COR-L47 (cell line): ENCODE results near the gene DPYSL3.
"Not testable (repeated sequence)": the region's sequence is repeated elsewhere in the genome, so short reads cannot be mapped to it uniquely, and the experiment has no call there.

Experiments
- DNase-seq: peaks from one replicate; lab custom pipeline; 2025; lab: John Stamatoyannopoulos, UW

The DPYSL3 gene

DNA sequence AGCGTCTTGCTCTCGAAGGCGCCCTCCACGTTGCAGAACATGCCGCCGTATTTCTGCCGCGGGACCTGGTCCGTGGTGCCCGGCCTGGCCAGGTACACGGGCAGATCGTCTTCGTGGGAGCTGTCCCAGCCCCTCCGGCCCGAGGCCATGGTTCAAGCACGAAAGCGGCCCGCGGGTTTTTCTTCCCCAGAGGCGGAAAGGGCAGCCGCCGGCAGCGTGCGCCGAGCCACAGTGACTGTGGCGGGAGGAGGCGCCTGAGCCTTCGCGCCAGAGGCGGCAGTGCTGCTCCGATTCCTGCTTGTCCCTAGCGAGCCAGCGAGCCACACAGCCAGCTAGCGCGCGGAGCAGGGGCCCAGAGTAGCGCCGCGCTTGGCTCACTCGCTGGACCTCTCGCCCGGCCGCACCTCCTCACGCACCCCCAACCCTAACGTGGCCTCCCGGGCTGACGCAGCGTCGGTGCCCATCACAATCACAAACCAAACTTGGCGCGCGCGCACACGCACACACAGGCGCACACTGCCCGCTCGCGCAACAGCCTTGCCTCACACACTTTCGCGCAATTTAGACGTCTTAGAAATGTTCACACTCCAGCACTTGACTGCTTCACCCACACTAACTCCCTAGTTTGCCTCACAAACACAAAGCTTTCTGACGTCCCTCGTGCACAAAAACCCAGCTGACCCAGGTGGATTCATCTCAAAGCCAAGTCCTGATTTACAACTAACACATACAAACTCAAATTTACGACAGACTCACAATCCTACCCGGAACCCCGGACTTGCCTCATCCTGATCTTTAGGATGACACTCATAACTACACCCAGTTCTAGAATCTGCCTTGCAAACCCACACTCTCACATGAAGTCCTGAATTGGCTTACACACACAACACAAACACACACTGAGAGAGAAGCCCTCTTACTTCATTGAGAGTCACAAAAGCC is at the start of gene DPYSL3:
TSS of gene DPYSL3 (minus strand) at position 359 of the 942 bp plus-strand sequence. CDS start at position 149, 210 bp downstream.
- DNase-seq, result peak; percentile 76

DNA sequence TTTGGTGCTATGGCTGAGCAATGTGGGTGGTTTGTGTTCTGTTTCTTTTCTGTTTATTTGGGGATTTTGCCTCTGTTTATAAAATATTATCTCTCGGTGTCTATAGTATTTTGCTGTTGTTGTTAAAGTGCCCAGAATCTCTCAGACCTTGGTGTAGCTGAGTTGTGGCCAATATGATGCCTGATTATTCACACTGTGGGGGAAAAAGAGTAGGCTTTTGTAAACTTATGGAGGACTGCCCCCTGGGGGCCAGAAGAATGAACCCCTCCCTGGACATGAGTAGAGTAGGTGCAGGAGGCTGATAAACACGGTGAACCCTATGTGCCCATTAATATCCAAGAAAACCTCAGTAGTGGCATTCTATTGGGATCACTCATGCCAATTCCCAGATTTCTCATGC is 49.0 kb upstream of the DPYSL3 start:
- peak; percentile 78 for DNase-seq

- DNase-seq, result no peak
These were observed 48.2 kb upstream of the DPYSL3 start for GRCh38 chr5:147557876-147558745.

- no peak for DNase-seq
These were observed 45.3 kb upstream of the DPYSL3 start for GRCh38 chr5:147555176-147555575.

DNA sequence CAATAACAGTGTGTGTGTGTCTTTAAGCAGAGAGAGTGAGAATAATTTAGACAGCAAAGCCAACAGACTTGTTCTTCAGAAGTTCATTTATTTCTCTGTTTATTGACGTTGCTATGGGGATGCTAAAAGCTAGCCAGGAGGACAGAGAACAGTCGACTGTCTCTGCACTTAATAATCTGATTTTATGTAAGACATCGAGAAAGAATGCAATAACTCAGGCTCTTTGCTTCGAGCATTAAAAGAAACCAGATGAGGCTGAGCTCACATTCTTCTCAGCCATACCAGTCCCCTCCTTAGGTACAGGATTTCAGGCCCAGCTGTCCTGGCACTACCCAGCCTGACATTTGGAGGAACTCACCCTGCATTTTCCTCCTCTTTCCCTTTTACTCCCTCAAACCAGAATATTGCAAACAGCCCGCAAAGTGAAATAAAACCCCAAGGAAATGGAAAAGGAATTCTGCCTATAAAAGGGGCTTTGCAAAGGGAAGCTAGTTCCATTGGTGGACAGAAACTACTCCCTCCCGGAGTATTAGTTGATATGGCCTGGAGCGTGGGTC is 44.5 kb upstream of the DPYSL3 start:
- no peak for DNase-seq

- not testable (repeated sequence) for DNase-seq
These were observed 43.9 kb upstream of the DPYSL3 start for GRCh38 chr5:147553817-147554216.

DNA sequence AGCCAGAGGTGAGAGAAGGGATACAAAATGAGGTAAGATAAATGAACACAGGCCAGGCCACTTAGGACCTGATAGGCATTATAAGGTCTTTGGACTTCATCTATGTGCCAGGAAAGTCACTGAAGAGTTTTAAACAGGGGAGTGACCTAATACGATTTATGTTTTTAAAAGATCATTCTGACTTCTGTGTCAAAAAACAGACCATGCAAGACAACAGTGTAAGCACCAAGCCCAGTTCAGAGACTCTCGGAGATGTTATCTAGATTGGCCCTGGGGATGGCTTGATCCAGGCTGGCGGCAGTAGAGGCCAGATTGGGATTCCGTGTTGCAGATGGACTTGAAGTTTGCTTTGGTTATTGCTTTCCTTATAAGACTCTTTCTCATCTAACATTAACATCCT is 43.0 kb upstream of the DPYSL3 start:
- DNase-seq, result no peak

DNA sequence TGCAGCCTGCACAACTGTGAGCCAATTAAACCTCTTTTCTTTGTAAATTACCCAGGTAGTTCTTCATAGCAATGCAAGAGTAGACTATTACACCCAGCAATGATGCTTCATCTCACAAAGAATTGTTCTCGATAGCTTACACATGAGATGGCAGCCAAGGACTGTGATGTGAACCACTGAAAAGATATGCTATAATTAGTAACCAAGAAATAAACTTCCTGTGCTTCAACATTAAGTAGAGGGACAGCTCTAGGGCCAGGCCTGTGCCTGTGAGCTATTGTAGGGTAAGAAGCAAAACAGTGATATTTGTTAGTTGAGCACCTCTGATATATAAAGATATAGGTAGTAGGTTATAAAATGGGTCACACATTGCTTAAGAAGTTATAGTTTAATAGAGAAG is 41.8 kb upstream of the DPYSL3 start:
- DNase-seq, result no peak

DNA sequence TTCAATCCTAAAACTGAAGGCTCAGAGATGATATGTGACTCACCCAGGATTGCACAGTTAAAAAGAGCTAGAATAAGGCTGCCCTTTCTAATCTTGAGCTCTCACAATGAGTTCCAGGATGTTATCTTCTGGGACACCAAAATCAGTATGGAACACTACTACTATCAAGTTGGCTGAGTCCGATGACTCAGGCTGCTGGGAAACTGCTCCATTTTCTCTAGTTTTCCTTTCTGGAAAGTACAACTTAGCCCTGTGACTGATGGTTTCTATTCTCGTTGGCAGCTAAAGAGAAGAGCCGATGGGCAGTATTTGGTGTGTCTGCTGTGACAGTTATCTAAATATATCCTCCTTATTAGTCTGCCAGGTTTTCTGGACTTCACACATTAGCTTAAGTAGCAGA is 37.9 kb upstream of the DPYSL3 start:
- no peak for DNase-seq

DNA sequence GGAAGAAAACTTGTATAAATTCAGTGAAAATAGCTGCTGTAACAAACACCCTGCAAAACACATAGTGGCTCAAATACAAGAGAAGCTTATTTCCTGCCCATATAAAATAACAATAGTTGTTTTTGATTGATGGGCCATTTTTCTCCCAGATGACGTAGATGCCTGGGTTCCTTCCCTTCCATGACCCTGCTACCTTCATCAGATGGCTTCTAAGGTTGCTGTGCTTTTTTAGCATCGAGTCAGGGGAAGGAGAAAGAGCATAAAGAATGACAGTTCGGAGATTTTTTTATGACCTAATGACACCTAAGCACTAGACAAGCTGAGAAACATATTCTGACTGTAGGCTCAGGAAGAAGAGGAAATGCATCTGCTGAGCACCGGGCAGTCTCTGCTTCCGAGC is 34.7 kb upstream of the DPYSL3 start:
- DNase-seq, result no peak

- DNase-seq, result no peak
These were observed 29.2 kb upstream of the DPYSL3 start for GRCh38 chr5:147539053-147539452.

GRCh38 chr5:147538236-147538635 is 28.4 kb upstream of the DPYSL3 start:
- DNase-seq, result no peak

DNA sequence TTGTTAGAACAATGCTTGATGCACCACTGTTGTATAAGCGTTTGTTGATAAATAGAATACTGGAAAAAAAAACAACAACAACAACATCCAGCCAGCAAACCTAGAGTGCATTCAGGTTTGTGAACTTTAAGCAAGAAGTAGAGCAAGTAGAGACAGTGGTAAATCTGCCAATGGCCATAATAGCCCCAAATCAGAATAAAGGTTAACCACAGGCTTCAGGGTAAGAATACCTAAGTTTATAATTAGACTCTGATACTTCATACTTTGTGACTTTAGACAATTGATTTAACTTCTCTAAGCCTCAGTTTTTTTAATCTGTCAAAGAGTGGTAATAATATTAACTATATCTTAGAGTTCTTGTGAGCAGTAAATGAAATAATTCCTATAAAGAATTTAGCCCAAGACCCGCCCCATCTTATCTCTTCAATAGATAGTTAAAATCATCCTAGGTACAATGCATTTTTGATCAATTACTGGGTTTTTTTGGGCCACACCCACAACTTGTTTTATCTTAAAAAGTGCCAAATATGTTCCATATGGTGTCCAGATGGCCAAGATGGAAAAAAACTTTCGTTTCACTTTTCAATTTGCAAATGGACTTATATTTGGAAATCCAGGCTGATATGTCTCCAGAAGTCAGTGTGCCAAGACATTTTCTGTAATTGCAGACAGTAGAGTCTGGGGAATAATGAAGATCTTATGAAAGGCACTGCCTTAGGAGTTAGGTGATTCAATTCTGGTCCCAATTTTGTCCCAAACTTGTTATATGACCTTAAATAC is 24.5 kb upstream of the DPYSL3 start:
- DNase-seq, result no peak

- DNase-seq, result no peak
These were observed 22.3 kb upstream of the DPYSL3 start for GRCh38 chr5:147532156-147532555.

DNA sequence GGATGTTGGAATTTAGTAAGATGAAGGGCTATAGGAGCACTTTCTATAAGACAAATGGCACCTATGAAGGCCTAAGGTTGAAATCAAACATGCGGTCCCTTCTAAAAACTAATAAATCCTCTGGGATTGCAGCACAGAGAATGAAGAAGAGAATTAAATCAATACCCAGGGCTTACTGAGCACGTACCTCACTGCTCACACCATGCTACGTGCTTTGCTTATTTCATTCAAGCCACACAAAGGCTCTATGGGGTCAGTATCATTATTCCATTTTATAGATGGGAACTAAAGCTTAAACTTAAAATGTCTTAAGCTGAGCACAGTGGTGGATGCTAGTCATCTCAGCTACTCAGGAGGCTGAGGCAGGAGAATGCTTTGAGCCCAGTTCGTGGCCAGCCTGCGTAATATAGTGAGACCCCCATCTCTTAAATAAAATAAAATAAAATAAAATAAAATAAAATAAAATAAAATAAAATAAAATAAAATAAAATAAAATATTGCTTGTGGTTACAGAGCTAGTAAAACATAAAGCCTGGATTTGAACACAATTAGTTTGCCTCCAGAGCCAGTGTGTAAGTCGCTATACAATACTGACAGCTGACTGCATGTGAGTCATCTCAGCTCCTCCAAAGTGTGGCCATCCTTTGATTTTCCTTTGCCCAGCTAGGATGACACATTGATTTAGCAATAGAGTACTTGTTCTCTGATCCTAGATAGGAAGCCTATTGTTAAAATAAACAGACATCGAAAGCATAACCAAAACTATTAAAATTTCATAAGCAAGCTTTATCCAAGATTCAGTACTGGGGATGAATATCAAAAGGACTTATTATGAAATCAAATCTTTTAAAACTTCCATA is 20.9 kb upstream of the DPYSL3 start:
- DNase-seq, result no peak

DNA sequence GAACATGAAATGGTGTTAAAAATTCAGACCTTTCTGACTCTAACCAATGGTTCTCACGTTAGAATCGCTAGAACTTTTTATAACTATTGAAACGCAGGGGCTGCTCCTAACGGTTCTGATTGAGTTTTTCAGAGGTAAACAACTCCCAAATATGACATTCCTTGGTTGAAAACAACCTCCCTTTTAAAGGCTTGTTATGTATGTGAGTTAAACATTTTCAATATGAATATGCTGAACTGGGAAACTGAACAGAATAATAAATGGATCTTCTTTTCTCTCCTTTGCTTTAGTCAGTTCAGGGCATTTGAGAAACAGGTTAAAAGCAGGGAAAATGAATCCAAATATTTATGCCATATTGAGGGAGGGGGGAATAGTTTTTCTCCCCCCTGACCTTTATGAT is 13.2 kb upstream of the DPYSL3 start:
- DNase-seq, result no peak

DNA sequence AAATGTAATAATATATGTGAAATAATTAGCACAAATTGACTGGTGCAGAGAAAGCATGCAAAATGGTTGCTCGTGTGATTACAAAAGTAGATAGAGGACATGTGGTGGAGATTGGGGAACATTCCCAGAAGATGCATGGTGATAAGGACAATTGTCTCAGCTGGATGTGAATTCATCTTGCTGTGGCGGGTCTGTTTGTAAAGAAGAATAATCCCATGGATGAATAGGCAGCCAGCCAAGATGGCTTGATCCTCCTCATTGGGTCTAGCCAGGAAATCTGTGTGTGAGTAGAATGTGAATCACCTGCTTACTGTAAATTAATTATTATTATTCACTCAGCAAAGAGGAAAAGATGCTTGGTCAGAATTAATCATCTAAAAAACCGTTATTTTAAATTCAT is 12.6 kb upstream of the DPYSL3 start:
- DNase-seq, result peak; percentile 90

GRCh38 chr5:147520450-147520849 is 10.6 kb upstream of the DPYSL3 start:
- no peak for DNase-seq

- no peak for DNase-seq
These were observed 9.5 kb upstream of the DPYSL3 start for GRCh38 chr5:147519380-147519779.

GRCh38 chr5:147517383-147517782 is 7.5 kb upstream of the DPYSL3 start:
- no peak for DNase-seq

DNA sequence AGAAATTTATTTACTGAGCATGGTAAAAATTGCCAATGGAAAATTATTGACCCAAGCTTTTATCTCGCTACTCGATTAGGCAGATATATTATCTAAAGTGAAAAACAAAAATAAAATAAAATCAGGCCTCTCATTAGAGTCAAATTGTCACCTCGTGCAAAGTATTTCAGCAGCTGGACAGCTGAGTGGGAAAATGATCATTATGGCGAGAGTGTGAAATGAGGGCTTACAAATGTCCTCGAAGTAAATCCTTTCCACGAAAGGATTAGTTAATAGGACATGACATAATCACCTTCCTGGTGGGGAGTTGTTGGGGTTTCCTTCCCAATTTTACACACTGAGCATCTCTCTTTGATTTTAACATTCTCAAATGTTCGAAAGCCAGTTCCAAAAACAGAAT is 5.4 kb upstream of the DPYSL3 start:
- no peak for DNase-seq
